ENCODE data around the gene NEUROG1. TPM values are rescaled to one million over a fixed set of nuclear protein-coding genes. Genes with fewer than 3 reads are reported as not detected.

The NEUROG1 gene
- total RNA-seq, 1 experiment from 2014 or later, result not detected

DNA sequence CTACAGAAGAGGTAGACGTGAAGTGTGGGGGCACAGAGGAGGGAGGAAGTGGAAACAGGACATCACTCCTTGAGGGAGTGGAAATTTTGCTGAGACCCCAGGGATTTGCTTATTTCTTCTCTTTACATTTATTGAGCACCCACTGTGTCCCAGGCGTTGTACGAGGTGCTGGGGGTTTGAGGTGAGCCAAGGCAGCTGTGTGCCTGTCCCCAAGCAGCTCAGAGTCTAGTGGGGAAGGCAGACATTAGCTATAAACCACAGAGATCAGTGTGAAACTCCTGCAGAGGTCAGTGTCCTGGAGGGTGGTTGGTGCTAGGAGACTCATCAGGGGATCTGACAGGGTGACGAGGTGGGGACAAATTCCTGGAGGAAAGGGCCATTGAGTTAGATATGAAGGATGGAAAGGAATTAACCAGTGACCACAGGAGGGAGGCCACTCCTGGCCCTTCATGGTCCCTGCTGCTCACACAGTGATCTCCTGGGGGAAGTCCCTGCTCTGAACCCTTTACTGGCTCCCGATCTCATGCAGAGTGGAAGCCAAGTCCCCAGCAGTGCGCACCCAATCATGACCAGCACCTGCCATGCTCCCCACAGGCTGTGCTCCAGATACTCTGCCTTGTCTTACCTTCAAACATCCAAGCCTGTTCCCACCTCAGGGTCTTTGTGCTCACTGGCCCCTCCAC is 46.5 kb upstream of the NEUROG1 start:
- peaks cover 60% of the 10 kb centered on the region for H3K27me3 ChIP-seq (replicated peaks; ENCODE audit: insufficient read depth, low read depth, low read length, poor library complexity)
- TF ChIP-seq EZH2 (IDR thresholded peaks at IDR 0.05; ENCODE audit: borderline replicate concordance, low read depth, low read length, poor library complexity, severe bottlenecking), result no peak
- TF ChIP-seq, protein P1, sequence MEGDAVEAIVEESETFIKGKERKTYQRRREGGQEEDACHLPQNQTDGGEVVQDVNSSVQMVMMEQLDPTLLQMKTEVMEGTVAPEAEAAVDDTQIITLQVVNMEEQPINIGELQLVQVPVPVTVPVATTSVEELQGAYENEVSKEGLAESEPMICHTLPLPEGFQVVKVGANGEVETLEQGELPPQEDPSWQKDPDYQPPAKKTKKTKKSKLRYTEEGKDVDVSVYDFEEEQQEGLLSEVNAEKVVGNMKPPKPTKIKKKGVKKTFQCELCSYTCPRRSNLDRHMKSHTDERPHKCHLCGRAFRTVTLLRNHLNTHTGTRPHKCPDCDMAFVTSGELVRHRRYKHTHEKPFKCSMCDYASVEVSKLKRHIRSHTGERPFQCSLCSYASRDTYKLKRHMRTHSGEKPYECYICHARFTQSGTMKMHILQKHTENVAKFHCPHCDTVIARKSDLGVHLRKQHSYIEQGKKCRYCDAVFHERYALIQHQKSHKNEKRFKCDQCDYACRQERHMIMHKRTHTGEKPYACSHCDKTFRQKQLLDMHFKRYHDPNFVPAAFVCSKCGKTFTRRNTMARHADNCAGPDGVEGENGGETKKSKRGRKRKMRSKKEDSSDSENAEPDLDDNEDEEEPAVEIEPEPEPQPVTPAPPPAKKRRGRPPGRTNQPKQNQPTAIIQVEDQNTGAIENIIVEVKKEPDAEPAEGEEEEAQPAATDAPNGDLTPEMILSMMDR (conservative IDR thresholded peaks at IDR 0.05; ENCODE audit: low read depth, low read length), result no peak
- no peaks in the 10 kb centered on the region for H3K4me1 ChIP-seq (ENCODE audit: insufficient read depth, low read length, poor library complexity, severe bottlenecking)
- intact Hi-C loops (cut with micrococcal nuclease; ENCODE audit: unreplicated experiment), result no loop called here
- no peaks in the 10 kb centered on the region for H3K9me3 ChIP-seq (ENCODE audit: low read depth, low read length, poor library complexity, severe bottlenecking)
- no TSS peak for BruUV-seq (replicated peaks)
- ChIA-PET POLR2A (ENCODE audit: low non-redundant PET) (no interaction called here), CTCF (no interaction called here)
- no peak overlapping the region for H3K27ac ChIP-seq (ENCODE audit: low read depth, low read length, poor library complexity, severe bottlenecking)
- DNase-seq (ENCODE audit: low spot score), result no peak
- no peak overlapping the region for H3K4me3 ChIP-seq (ENCODE audit: low read depth, low read length, poor library complexity, severe bottlenecking)
- H3K36me3 ChIP-seq (ENCODE audit: insufficient read depth, low read length, poor library complexity, severe bottlenecking), result no peaks in the 10 kb centered on the region

DNA sequence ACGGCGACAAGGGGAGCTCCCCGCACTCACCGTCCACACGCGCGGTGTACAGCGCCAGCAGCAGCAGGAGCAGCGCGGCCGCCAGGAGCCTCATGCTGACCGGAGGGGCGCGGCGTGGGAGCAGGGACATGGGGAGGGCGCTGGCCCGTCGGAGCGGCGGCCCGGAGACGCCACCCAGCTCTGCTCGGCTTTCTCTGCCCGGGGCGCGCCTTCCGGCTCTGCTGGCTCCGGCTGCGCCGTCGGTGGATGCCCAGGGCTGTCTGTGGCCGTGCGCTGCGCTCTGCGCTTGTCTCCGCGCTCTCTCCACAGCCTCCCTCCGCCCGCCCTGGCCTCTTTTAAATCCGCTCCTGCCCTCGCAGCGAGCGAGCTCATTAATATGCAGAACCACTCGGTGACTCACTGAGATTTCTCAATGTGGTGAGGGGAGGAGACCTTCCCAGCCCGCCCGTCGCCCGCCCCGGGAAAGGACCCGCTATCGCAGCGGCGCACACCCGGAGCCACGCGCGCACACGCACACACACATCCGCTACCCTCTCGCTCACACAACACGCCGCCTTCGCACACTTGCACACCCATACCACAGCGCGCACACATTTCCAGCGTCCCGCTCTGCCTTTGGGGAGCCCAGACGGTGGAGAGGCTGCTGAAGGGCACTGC is 43.0 kb upstream of the NEUROG1 start, which contains the start of gene CXCL14:
CXCL14 (minus strand) TSS at position 307 of the 657 bp plus-strand sequence; CDS start at position 94, 213 bp downstream.
- Histone ChIP-seq H3K4me3 (ENCODE audit: low read depth, low read length, poor library complexity, severe bottlenecking) (peak within 1 kb of the TSS; percentile 27), H3K9me3 (ENCODE audit: low read depth, low read length, poor library complexity, severe bottlenecking) (no peaks in the 10 kb centered on the region), H3K27ac (ENCODE audit: low read depth, low read length, poor library complexity, severe bottlenecking) (no peak within 1 kb of the TSS), H3K27me3 (replicated peaks; ENCODE audit: insufficient read depth, low read depth, low read length, poor library complexity) (peaks cover 50% of the 10 kb centered on the region), H3K36me3 (ENCODE audit: insufficient read depth, low read length, poor library complexity, severe bottlenecking) (no peaks in the 10 kb centered on the region), H3K4me1 (ENCODE audit: insufficient read depth, low read length, poor library complexity, severe bottlenecking) (no peaks in the 10 kb centered on the region)
- no peak for TF ChIP-seq EZH2 (IDR thresholded peaks at IDR 0.05; ENCODE audit: borderline replicate concordance, low read depth, low read length, poor library complexity, severe bottlenecking)
- TF ChIP-seq, protein P1 (conservative IDR thresholded peaks at IDR 0.05; ENCODE audit: low read depth, low read length), result no peak
- CTCF ChIA-PET, result interaction anchor here (0.6 to 0.7 kb wide), 3 partner anchors 12 to 150 kb away, joined by 3 to 5 read pairs (median 3); no protein-coding TSS in a partner anchor
- intact Hi-C loops (cut with micrococcal nuclease; ENCODE audit: unreplicated experiment), result no loop called here
- peak; percentile 91 for DNase-seq (ENCODE audit: low spot score)
- no TSS peak for BruUV-seq (replicated peaks)
- POLR2A ChIA-PET (ENCODE audit: low non-redundant PET), result no interaction called here

DNA sequence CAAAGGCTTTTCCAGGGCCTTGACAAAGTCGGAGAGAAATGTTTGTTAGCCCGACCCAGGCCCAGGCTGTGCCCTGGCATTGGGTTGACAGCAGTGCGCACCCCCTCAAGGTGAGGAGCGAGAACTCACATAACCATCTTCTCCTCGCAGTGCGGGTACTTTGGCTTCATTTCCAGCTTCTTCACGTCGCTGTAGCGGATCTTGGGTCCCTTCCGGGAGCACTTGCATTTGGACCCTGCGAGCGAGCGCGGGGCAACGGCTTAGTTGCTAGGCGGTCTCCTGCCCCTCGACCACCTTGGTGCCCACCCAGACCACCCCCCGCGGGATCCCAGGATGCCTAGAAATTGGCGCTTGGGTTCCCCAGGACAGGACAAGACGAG is 42.5 kb upstream of the NEUROG1 start:
- intact Hi-C loops (cut with micrococcal nuclease; ENCODE audit: unreplicated experiment), result no loop called here
- CTCF ChIA-PET, result interaction anchor here (0.6 to 0.7 kb wide), 2 partner anchors 12 to 17 kb away, joined by 3 read pairs; no protein-coding TSS in a partner anchor
- Histone ChIP-seq H3K9me3 (ENCODE audit: low read depth, low read length, poor library complexity, severe bottlenecking) (no peaks in the 10 kb centered on the region), H3K4me3 (ENCODE audit: low read depth, low read length, poor library complexity, severe bottlenecking) (peak overlapping the region; percentile 27), H3K27ac (ENCODE audit: low read depth, low read length, poor library complexity, severe bottlenecking) (no peak overlapping the region), H3K27me3 (replicated peaks; ENCODE audit: insufficient read depth, low read depth, low read length, poor library complexity) (peaks cover 46% of the 10 kb centered on the region), H3K36me3 (ENCODE audit: insufficient read depth, low read length, poor library complexity, severe bottlenecking) (no peaks in the 10 kb centered on the region), H3K4me1 (ENCODE audit: insufficient read depth, low read length, poor library complexity, severe bottlenecking) (no peaks in the 10 kb centered on the region)
- TF ChIP-seq, protein P1 (conservative IDR thresholded peaks at IDR 0.05; ENCODE audit: low read depth, low read length), result no peak
- no peak for TF ChIP-seq EZH2 (IDR thresholded peaks at IDR 0.05; ENCODE audit: borderline replicate concordance, low read depth, low read length, poor library complexity, severe bottlenecking)
- DNase-seq (ENCODE audit: low spot score), result no peak
- no TSS peak for BruUV-seq (replicated peaks)
- POLR2A ChIA-PET (ENCODE audit: low non-redundant PET), result no interaction called here
